H9 (cell line): Measurements from ENCODE around the gene NTF3. TPM values are rescaled to one million over a fixed set of nuclear protein-coding genes. Genes with fewer than 3 reads are reported as not detected.

Experiments used
- DNase-seq: peaks from one replicate; pipeline ENCODE4 v3.0.0-alpha.2; 2017
- H2AFZ ChIP-seq: one replicate; pipeline ENCODE4 v1.6.1; 2013; ENCODE audit warnings: mild to moderate bottlenecking, low read length, control low read depth, moderate library complexity
- H2AK5ac ChIP-seq: 2 replicates; pipeline ENCODE4 v1.6.1; 2013; ENCODE audit warnings: low read length, control low read depth, mixed read lengths; ENCODE audit not compliant: insufficient read length
- H2BK120ac ChIP-seq: one replicate; pipeline ENCODE4 v1.6.1; 2013; ENCODE audit warnings: low read depth, mild to moderate bottlenecking, low read length, control low read depth, inconsistent platforms; ENCODE audit not compliant: poor library complexity, severe bottlenecking
- H2BK12ac ChIP-seq: 2 replicates; pipeline ENCODE4 v1.6.1; 2013; ENCODE audit warnings: low read length, control low read depth, mixed read lengths, low read depth; ENCODE audit not compliant: insufficient read length
- H2BK15ac ChIP-seq: 2 replicates; pipeline ENCODE4 v1.6.1; 2013; ENCODE audit warnings: low read depth, low read length, control low read depth
- H2BK20ac ChIP-seq: one replicate; pipeline ENCODE4 v1.6.1; 2013; ENCODE audit warnings: low read depth, mild to moderate bottlenecking, low read length, control low read depth, inconsistent platforms; ENCODE audit not compliant: poor library complexity, severe bottlenecking
- H2BK5ac ChIP-seq: 2 replicates; pipeline ENCODE4 v1.6.1; 2013; ENCODE audit warnings: low read length, control low read depth, mixed read lengths; ENCODE audit not compliant: insufficient read length
- H3K14ac ChIP-seq: 2 replicates; pipeline ENCODE4 v1.6.1; 2013; ENCODE audit warnings: low read length, control low read depth; ENCODE audit not compliant: insufficient read depth
- H3K18ac ChIP-seq: 2 replicates; pipeline ENCODE4 v1.6.1; 2013; ENCODE audit warnings: low read depth, mild to moderate bottlenecking, mixed read lengths, low read length, control low read depth; ENCODE audit not compliant: insufficient read length
- H3K23ac ChIP-seq: 2 replicates; pipeline ENCODE4 v1.6.1; 2013; ENCODE audit warnings: low read length, control low read depth, mixed read lengths, low read depth; ENCODE audit not compliant: insufficient read length
- H3K23me2 ChIP-seq: 2 replicates; pipeline ENCODE4 v1.6.1; 2013; ENCODE audit warnings: low read depth, mild to moderate bottlenecking, mixed read lengths, low read length, control low read depth; ENCODE audit not compliant: insufficient read length, poor library complexity, severe bottlenecking
- H3K27ac ChIP-seq: 2 replicates; pipeline ENCODE4 v1.5.1; 2013; ENCODE audit warnings: low read length, control low read depth, mixed read lengths, low read depth; ENCODE audit not compliant: insufficient read length
- H3K27me3 ChIP-seq: 2 replicates; pipeline ENCODE4 v1.6.1; 2013; ENCODE audit warnings: low read length, control low read depth, inconsistent platforms; ENCODE audit not compliant: insufficient read depth
- H3K4ac ChIP-seq: 2 replicates; pipeline ENCODE4 v1.6.1; 2013; ENCODE audit warnings: low read depth, mild to moderate bottlenecking, control low read depth, inconsistent platforms, low read length, moderate library complexity
- H3K4me1 ChIP-seq: 2 replicates; pipeline ENCODE4 v1.6.1; 2013; ENCODE audit warnings: low read length, control low read depth, inconsistent platforms; ENCODE audit not compliant: insufficient read depth
- H3K4me2 ChIP-seq: 2 replicates; pipeline ENCODE4 v1.6.1; 2013; ENCODE audit warnings: low read length, control low read depth, mixed read lengths; ENCODE audit not compliant: insufficient read length, insufficient read depth
- H3K56ac ChIP-seq: 2 replicates; pipeline ENCODE4 v1.6.1; 2013; ENCODE audit warnings: low read depth, mild to moderate bottlenecking, mixed read lengths, low read length, control low read depth; ENCODE audit not compliant: insufficient read length
- H3K79me1 ChIP-seq: 2 replicates; pipeline ENCODE4 v1.6.1; 2013; ENCODE audit warnings: low read depth, mild to moderate bottlenecking, moderate library complexity, low read length, control low read depth, inconsistent platforms; ENCODE audit not compliant: insufficient read depth, poor library complexity, severe bottlenecking
- H3K79me2 ChIP-seq: 2 replicates; pipeline ENCODE4 v1.6.1; 2013; ENCODE audit warnings: low read length, control low read depth, inconsistent platforms; ENCODE audit not compliant: insufficient read depth
- H3K9ac ChIP-seq: 2 replicates; pipeline ENCODE4 v1.6.1; 2013; ENCODE audit warnings: low read length, control low read depth, mixed read lengths; ENCODE audit not compliant: insufficient read length; ENCODE audit errors: extremely low read depth
- H3K9me3 ChIP-seq: one replicate; pipeline ENCODE4 v1.6.1; 2013; ENCODE audit warnings: low read depth, low read length, inconsistent platforms; ENCODE audit not compliant: control insufficient read depth
- H3T11ph ChIP-seq: one replicate; pipeline ENCODE4 v1.6.1; 2013; ENCODE audit warnings: mild to moderate bottlenecking, low read length, control low read depth, inconsistent platforms
- H4K20me1 ChIP-seq: one replicate; pipeline ENCODE4 v1.6.1; 2013; ENCODE audit not compliant: control insufficient read depth, insufficient read length, insufficient read depth
- H4K5ac ChIP-seq: 2 replicates; pipeline ENCODE4 v1.6.1; 2013; ENCODE audit warnings: low read depth, mild to moderate bottlenecking, mixed read lengths, low read length, control low read depth; ENCODE audit not compliant: insufficient read length
- H4K8ac ChIP-seq: replicated peaks from 2 replicates; pipeline ENCODE4 v1.6.1; 2013; ENCODE audit warnings: low read length, control low read depth, mixed read lengths, low read depth; ENCODE audit not compliant: insufficient read length
- H4K91ac ChIP-seq: 2 replicates; pipeline ENCODE4 v1.6.1; 2013; ENCODE audit warnings: low read depth, mild to moderate bottlenecking, moderate library complexity, mixed read lengths, low read length, control low read depth; ENCODE audit not compliant: insufficient read length
- H3K27ac Mint-ChIP-seq, 3 experiments: 2 replicates in 2 of 3; 3 replicates in 1 of 3; pipeline ENCODE4 v1.8.0; 2020 to 2021; ENCODE audit warnings: mixed read lengths in 3 of 3, mild to moderate bottlenecking in 1 of 3, moderate library complexity in 1 of 3
- H3K27me3 Mint-ChIP-seq: 2 replicates; pipeline ENCODE4 v1.8.0; 2021; ENCODE audit warnings: low read depth, mild to moderate bottlenecking, moderate library complexity, mixed read lengths
- H3K36me3 Mint-ChIP-seq, 3 experiments: 2 replicates in 2 of 3; 3 replicates in 1 of 3; pipeline ENCODE4 v1.8.0; 2020 to 2021; ENCODE audit warnings: low read depth in 3 of 3, mixed read lengths in 3 of 3; ENCODE audit not compliant: insufficient read depth in 1 of 3
- H3K4me1 Mint-ChIP-seq, 2 experiments: 2 replicates each; pipeline ENCODE4 v1.8.0; 2020; ENCODE audit warnings: mixed read lengths in 2 of 2
- H3K4me3 Mint-ChIP-seq, 2 experiments: 2 replicates in 1 of 2; 3 replicates in 1 of 2; pipeline ENCODE4 v1.8.0; 2020 to 2021; ENCODE audit warnings: mild to moderate bottlenecking in 2 of 2, mixed read lengths in 2 of 2, moderate library complexity in 1 of 2
- H3K9me3 Mint-ChIP-seq, 2 experiments: 2 replicates in 1 of 2; 3 replicates in 1 of 2; pipeline ENCODE4 v1.8.0; 2020; ENCODE audit warnings: mild to moderate bottlenecking in 2 of 2, mixed read lengths in 2 of 2, moderate library complexity in 1 of 2
- CTCF ChIP-seq: fragments of 200-600 bp; sonication (generic); conservative IDR thresholded peaks from 3 replicates; pipeline ENCODE4 v1.8.0; 2021; ENCODE audit warnings: antibody characterized with exemption, mild to moderate bottlenecking
- WGBS: extraction: QIAGEN DNeasy Blood & Tissue Kit; methylation state at CpG from one replicate; pipeline ENCODE4 v1.1.7; 2013; ENCODE audit warnings: missing lambda C conversion rate, low lambda C conversion rate, mixed read lengths; ENCODE audit not compliant: insufficient read length; ENCODE audit errors: extremely low coverage; 5-methylcytosine and 5-hydroxymethylcytosine counted together
- total RNA-seq: library from RNA; stranded (reverse); gene quantifications from 2 replicates; pipeline ENCODE4 v1.2.1, GENCODE V29; 2021

The NTF3 gene
- total RNA-seq, 1 experiment from 2014 or later, result 0.48 TPM

- Mint-ChIP-seq H3K4me1 (peaks cover 9 to 12% of the 10 kb centered on the region in 2 experiments), H3K36me3 (no peaks in the 10 kb centered on the region)
- TF ChIP-seq CTCF, result no peak
These were observed 65.6 kb downstream of the NTF3 start for GRCh38 chr12:5497329-5498053.

More at GRCh38 chr12:5497329-5498053, 65.6 kb downstream of the NTF3 start:
- Mint-ChIP-seq H3K9me3 (no peaks in the 10 kb centered on the region; a peak in 1 of 5 replicates), H3K27me3 (peaks cover 13% of the 10 kb centered on the region), H3K27ac (no peak overlapping the region), H3K4me3 (no peak overlapping the region)
- H3K9ac ChIP-seq, result no peak overlapping the region
- H3K27me3 ChIP-seq, result no peaks in the 10 kb centered on the region
- no peak overlapping the region for H3K23ac ChIP-seq
- no peak overlapping the region for H3T11ph ChIP-seq
- H4K91ac ChIP-seq, result no peak overlapping the region
- H3K23me2 ChIP-seq, result no peaks in the 10 kb centered on the region
- H2BK5ac ChIP-seq, result no peak overlapping the region
- H3K56ac ChIP-seq, result no peak overlapping the region
- no peak overlapping the region for H3K4me2 ChIP-seq
- no peaks in the 10 kb centered on the region for H3K79me1 ChIP-seq
- no peak overlapping the region for H4K5ac ChIP-seq
- no peaks in the 10 kb centered on the region for H3K4me1 ChIP-seq
- H2BK12ac ChIP-seq, result no peak overlapping the region
- no peak overlapping the region for H3K14ac ChIP-seq
- H2BK15ac ChIP-seq, result no peak overlapping the region
- H2BK120ac ChIP-seq, result no peak overlapping the region
- no peaks in the 10 kb centered on the region for H3K79me2 ChIP-seq
- H2BK20ac ChIP-seq, result no peak overlapping the region
- H2AK5ac ChIP-seq, result no peak overlapping the region
- H3K27ac ChIP-seq, result no peak overlapping the region
- no peaks in the 10 kb centered on the region for H3K9me3 ChIP-seq
- WGBS, result no CpG with 5 or more reads among the region's 5 CpGs
- H3K4ac ChIP-seq, result no peak overlapping the region
- H2AFZ ChIP-seq, result no peak overlapping the region
- no peaks in the 10 kb centered on the region for H4K20me1 ChIP-seq
- H3K18ac ChIP-seq, result no peak overlapping the region
- DNase-seq, result no peak
- H4K8ac ChIP-seq, result no peak overlapping the region
